ENCODE measurements around the gene XPNPEP2.

The XPNPEP2 gene

GRCh38 chrX:129790146-129790545 is 51.4 kb downstream of the XPNPEP2 start:
- H3K9me3 ChIP-seq: no peaks in the 10 kb centered on the region
- no peak overlapping the region for H3K27ac ChIP-seq
- no peak for DNase-seq
- no peaks in the 10 kb centered on the region for H3K36me3 ChIP-seq
- no peaks in the 10 kb centered on the region for H3K4me1 ChIP-seq
- intact Hi-C loops (cut with DNase I; ENCODE audit: low total_unique reads): no loop called here
- no peak for TF ChIP-seq CTCF (IDR thresholded peaks at IDR 0.05)
- H3K4me3 ChIP-seq: no peak overlapping the region
- no peaks in the 10 kb centered on the region for H3K27me3 ChIP-seq

GRCh38 chrX:129790808-129791207 is 52.0 kb downstream of the XPNPEP2 start:
- no peak overlapping the region for H3K4me3 ChIP-seq
- H3K9me3 ChIP-seq: no peaks in the 10 kb centered on the region
- H3K27ac ChIP-seq: no peak overlapping the region
- no peak for DNase-seq
- no peaks in the 10 kb centered on the region for H3K27me3 ChIP-seq
- H3K4me1 ChIP-seq: no peaks in the 10 kb centered on the region
- intact Hi-C loops (cut with DNase I; ENCODE audit: low total_unique reads): no loop called here
- H3K36me3 ChIP-seq: no peaks in the 10 kb centered on the region
- TF ChIP-seq CTCF (IDR thresholded peaks at IDR 0.05): no peak

- no peak for DNase-seq
- Histone ChIP-seq H3K4me1 (no peaks in the 10 kb centered on the region), H3K27me3 (no peaks in the 10 kb centered on the region), H3K4me3 (no peak overlapping the region), H3K27ac (no peak overlapping the region), H3K36me3 (no peaks in the 10 kb centered on the region), H3K9me3 (no peaks in the 10 kb centered on the region)
- intact Hi-C loops (cut with DNase I; ENCODE audit: low total_unique reads): no loop called here
- TF ChIP-seq CTCF (IDR thresholded peaks at IDR 0.05): no peak
These were observed 52.6 kb downstream of the XPNPEP2 start for GRCh38 chrX:129791336-129791735.

GRCh38 chrX:129791961-129792570 is 53.3 kb downstream of the XPNPEP2 start:
- no peak overlapping the region for H3K27ac ChIP-seq
- no peaks in the 10 kb centered on the region for H3K4me1 ChIP-seq
- intact Hi-C loops (cut with DNase I; ENCODE audit: low total_unique reads): no loop called here
- DNase-seq: no peak
- H3K36me3 ChIP-seq: no peaks in the 10 kb centered on the region
- H3K9me3 ChIP-seq: no peaks in the 10 kb centered on the region
- TF ChIP-seq CTCF (IDR thresholded peaks at IDR 0.05): no peak
- H3K4me3 ChIP-seq: no peak overlapping the region
- no peaks in the 10 kb centered on the region for H3K27me3 ChIP-seq

GRCh38 chrX:129792586-129793291 is 54.0 kb downstream of the XPNPEP2 start:
- Histone ChIP-seq H3K4me1 (no peaks in the 10 kb centered on the region), H3K27ac (no peak overlapping the region), H3K36me3 (no peaks in the 10 kb centered on the region), H3K4me3 (no peak overlapping the region), H3K27me3 (no peaks in the 10 kb centered on the region), H3K9me3 (no peaks in the 10 kb centered on the region)
- intact Hi-C loops (cut with DNase I; ENCODE audit: low total_unique reads): no loop called here
- no peak for TF ChIP-seq CTCF (IDR thresholded peaks at IDR 0.05)
- DNase-seq: no peak

Data from tibial artery (tissue), 4 donors.